Measurements from ENCODE around the gene TOP3A.

The TOP3A gene

GRCh38 chr17:18314731-18315561, at the start of gene TOP3A, which contains the start of gene SMCR8:
Gene TOP3A, minus strand, starts transcription at chr17:18314994. Its CDS starts 216 bp downstream, at chr17:18314778.
Gene SMCR8, plus strand, starts transcription at chr17:18315293. Its CDS starts 497 bp downstream, at chr17:18315790.
- peak within 1 kb of the TSS; percentile 99 for H3K4me3 ChIP-seq (ENCODE audit: low read depth, low read length)
- TF ChIP-seq CTCF (IDR thresholded peaks at IDR 0.05; ENCODE audit: borderline replicate concordance, insufficient read depth, low read depth, low read length): no peak

GRCh38 chr17:18364166-18364565, 49.4 kb upstream of the TOP3A start:
- H3K4me3 ChIP-seq (ENCODE audit: low read depth, low read length): no peak overlapping the region
- TF ChIP-seq CTCF (IDR thresholded peaks at IDR 0.05; ENCODE audit: borderline replicate concordance, insufficient read depth, low read depth, low read length): no peak

- peak within 1 kb of the TSS; percentile 88 for H3K4me3 ChIP-seq (ENCODE audit: low read depth, low read length)
Observed at GRCh38 chr17:18363101-18364049, 48.6 kb upstream of the TOP3A start, which contains the start of gene SHMT1. Gene SHMT1, minus strand, starts transcription at chr17:18363550. Its CDS starts 7,569 bp downstream, at chr17:18355981.

GRCh38 chr17:18362698-18363100, 47.9 kb upstream of the TOP3A start:
- H3K4me3 ChIP-seq (ENCODE audit: low read depth, low read length): peak overlapping the region; percentile 88

More at GRCh38 chr17:18363101-18364049, 48.6 kb upstream of the TOP3A start, which contains the start of gene SHMT1:
- no peak for TF ChIP-seq CTCF (IDR thresholded peaks at IDR 0.05; ENCODE audit: borderline replicate concordance, insufficient read depth, low read depth, low read length)

GRCh38 chr17:18361837-18362697, 47.3 kb upstream of the TOP3A start:
- peak overlapping the region; percentile 88 for H3K4me3 ChIP-seq (ENCODE audit: low read depth, low read length)
- TF ChIP-seq CTCF (IDR thresholded peaks at IDR 0.05; ENCODE audit: borderline replicate concordance, insufficient read depth, low read depth, low read length): no peak

More at GRCh38 chr17:18362698-18363100, 47.9 kb upstream of the TOP3A start:
- no peak for TF ChIP-seq CTCF (IDR thresholded peaks at IDR 0.05; ENCODE audit: borderline replicate concordance, insufficient read depth, low read depth, low read length)

GRCh38 chr17:18360518-18360917, 45.7 kb upstream of the TOP3A start:
- TF ChIP-seq CTCF (IDR thresholded peaks at IDR 0.05; ENCODE audit: borderline replicate concordance, insufficient read depth, low read depth, low read length): no peak
- H3K4me3 ChIP-seq (ENCODE audit: low read depth, low read length): no peak overlapping the region

Data from GM12875 (cell line).